Left ventricle myocardium superior (tissue), 1 donor: ENCODE results near the gene PHC2. TPM values are rescaled to one million over a fixed set of nuclear protein-coding genes. Genes with fewer than 3 reads are reported as not detected.

Experiments used
- ATAC-seq: fragments of 200-7000 bp; cut with Tn5 transposase; one replicate; pipeline ENCODE4 v1.9.1; 2020; ENCODE audit warnings: mild to moderate bottlenecking, moderate library complexity
- DNase-seq: peaks from one replicate; pipeline ENCODE4 v3.0.0-alpha.2; 2020
- intact Hi-C: fragments of 100-400 bp; cut with micrococcal nuclease; formaldehyde crosslinking; loops from one replicate; pipeline ENCODE4 v1.11.0; 2022
- total RNA-seq: library from RNA; stranded (reverse); fragmentation: NEBNext Ultra II Directional; extraction: Animal tissue kit (Norgen Biotek cat#: 25700); gene quantifications from one replicate; pipeline ENCODE4 v1.2.1, GENCODE V29; 2021
- donor health status: DM: no; HTN: yes; CAD: no; lungs with severe emphysema.

Gene PHC2
- total RNA-seq, 1 donor from 2014 or later = 118 TPM

DNA sequence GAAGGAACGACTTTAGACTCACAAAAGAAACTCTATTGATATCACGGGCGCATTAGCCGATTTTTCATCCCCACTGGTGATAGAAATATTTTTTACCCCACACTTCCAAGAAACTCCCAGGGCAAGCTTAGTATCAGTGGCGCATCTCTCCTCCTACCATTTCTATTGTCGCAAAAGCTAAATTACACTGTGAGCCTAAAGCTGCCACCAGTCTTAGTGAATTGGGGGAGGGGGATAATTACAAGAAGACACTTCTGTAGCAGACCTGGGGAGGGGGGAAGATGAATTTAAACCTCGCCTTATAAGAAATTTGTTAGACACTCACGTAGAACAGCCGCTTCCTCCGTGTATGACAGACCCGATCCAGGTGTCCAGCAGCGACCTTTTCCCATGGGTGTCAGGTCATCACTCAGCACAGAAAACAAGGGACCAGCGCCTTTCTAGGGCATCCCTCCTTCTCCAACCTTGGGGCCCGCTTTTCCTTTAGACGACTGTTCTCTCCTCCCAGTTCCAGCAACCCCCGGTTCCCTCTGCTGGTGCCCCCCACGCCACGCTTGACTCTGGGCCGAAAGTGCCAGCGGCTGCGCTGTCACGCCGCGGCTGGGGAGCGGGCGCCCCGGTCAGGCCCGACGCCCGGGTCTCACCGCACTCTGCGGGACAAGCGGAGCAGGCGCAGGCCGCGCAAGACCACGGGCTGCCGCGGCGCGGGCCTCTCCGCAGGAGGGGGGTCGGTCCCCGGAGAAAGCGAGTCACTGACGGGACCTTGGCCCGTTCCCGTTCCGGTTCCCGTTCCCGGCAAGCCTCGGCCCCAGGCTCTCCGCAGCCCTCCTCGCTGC is 821 bp downstream of the PHC2 start:
- peak; percentile 67 for DNase-seq
- intact Hi-C loops = no loop called here
- peak; percentile 34 for ATAC-seq

DNA sequence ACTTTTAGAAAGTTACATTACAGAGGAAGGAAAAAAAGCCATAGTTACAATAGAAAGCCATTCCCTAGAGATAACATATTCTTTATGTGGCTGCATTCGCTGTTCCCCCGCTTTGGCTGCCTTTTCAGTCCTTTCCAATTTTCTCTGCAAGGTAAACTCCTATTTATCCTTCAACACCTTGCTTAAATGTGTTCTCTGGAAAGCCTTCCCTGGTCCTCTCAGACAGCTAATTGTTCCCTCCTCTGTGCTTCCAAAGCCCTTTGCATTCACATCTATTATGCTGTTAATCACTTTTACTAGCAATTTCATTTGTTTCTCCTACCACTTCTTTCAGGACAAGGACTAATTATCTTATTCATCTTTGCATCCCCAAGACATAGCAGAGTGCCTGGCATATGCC is 1.6 kb downstream of the PHC2 start:
- intact Hi-C loops = no loop called here
- no peak for DNase-seq
- ATAC-seq = no peak

DNA sequence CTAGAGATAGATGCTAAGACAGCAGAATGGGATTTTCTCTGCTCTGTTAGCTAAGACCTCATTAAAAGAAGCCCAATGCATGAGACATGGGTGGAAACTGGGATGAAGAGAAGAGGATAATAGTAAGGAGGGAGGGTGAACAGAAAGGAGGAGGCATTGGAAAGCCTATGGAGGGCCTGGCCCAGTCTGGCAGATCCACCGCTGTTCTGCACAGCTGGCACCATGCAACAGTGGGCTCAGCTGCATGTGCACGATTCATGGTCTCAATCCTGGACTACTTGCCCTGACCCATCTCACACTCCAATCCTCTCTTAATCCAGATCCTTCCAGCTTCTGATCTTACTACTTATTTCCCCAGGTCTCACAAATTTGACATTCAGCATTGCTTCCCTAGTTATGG is 2.2 kb downstream of the PHC2 start:
- no peak for DNase-seq
- ATAC-seq = no peak
- intact Hi-C loops = no loop called here

DNA sequence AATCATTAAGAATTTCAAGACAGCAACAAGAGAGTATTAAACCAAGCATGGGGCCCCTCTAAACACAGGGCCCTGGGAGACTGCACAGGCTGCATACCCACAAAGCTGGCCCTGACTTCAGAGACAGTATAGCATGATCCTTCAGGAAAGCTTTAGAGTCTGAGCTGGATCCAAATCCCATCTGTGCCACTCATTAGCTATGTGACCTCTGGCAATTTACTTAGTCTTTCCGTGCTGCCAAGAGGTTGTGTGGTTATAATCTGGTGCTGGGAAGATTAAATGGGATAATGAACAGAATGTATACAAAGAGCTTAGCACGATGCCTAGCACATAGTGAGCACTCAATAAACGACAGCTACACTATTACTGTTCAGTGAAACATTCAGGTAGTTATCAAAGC is 4.0 kb downstream of the PHC2 start:
- intact Hi-C loops = no loop called here
- DNase-seq (no peak), ATAC-seq (no peak)

DNA sequence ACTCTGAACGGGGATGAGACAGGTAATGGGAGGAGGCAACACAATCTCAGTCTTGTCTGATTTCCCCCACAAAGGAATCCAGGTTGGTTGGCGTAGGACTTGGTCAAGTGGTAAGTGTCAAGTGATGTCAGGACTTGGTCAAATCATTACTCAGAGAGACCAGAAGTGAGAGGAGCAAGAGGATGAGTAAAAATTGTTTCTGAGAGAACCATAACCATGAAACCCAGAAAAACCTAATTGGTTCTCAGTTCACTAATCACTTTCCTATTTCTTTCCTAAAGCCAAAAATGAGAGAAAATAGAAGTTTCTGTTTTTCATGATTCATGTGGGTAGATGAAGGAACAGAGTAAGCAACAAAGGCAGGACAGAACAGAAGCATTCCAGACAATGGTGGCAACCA is 5.0 kb downstream of the PHC2 start:
- no peak for DNase-seq
- no peak for ATAC-seq
- intact Hi-C loops = no loop called here

DNA sequence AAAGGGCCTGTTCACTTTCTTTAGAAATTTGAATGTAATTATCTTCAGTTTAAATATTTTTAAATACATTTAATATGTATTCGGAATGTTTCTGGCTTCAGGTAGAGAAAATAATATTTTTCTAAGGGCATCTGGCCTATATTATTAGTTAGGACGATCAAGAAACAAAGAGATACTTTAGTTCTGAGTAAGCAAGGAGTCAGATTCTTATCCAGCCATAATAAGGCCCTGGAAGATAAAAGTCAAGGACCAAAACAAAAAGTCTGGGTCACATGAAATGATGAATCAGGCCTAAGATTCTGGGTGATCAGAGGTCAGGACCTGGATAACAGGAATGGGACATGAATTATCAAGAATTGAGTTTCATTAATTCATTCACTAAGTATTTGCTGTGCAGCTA is 6.3 kb downstream of the PHC2 start:
- intact Hi-C loops = no loop called here
- ATAC-seq (no peak), DNase-seq (no peak)

DNA sequence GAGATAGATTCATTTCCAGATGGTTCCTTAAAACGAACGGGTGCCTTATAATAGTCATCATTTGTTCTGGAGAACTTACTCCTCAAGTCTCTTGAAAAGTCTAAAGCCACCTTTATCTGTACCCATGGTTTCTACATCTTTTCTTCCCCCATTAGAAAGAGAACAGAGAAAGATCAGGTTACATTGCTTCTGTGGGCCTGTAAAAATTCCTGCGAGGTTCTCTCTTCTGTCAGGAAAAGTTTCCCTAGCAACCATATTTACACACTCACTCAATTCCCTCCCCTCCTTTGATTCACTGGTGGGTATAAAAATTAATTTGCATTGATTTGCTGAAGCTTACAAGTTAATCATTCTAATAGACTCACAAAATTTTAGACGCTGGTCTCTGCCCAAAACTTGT is 6.7 kb downstream of the PHC2 start:
- no peak for ATAC-seq
- intact Hi-C loops = no loop called here
- DNase-seq = no peak

DNA sequence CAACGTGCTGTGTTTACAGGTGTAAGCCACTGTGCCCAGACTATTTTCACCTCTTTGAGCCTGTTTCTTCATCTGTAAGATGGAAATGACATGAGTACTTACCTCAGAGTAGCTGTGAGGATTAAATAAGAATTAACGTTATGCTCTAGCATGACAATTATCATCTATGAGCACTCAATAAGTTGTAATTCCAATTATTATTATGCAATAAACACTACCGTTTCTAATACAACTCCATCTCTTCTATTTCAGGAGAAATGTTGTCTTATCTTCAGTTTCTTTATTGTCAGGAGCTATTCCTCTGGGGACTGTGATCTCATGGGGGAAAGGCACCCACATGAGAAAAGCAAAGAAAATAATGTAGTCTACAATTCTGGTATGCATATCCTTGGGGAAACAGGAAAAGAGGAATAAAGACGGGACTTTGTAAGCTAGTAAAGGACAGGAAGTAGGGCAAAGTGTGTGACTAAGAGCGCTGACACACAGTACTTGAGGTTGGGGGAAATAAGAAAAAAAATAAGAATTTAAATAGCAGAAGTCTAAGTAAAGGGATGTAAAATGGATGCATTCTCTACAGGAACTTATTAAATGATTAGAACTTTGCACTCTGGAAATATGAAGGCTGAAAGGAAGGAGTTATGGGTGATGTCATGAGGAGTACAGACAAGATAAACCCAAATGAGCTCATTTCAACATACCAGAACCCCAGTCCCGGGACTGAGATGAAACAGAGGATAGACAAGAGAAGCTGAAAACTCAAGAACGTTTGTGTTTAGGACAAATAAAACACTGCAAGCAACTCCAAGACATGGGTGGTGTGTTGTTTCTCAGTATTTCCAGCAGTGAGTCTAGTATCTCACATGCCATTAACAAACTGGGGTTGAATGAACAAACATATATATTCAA is 9.8 kb downstream of the PHC2 start:
- intact Hi-C loops = no loop called here
- DNase-seq (no peak), ATAC-seq (peak; percentile 31)

DNA sequence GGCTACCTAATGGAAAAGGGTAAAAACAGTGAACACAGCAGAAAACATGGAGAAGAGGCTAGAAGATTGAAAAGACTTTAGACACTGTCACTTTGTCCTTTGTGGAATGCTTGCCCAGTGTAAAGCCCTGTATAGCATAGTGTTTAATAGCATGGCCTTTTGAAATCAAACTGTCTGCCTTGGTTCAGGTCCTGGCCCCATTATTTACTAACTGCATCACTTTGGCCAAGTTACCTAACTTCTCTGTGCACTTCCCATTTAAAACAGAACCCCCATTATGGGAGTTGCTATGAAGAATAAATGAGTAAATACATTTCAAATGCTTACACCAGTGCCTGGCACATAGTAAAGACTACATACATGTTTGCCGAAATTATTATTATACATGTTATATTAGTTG is 12.1 kb downstream of the PHC2 start:
- DNase-seq = no peak
- ATAC-seq = no peak
- intact Hi-C loops = no loop called here

DNA sequence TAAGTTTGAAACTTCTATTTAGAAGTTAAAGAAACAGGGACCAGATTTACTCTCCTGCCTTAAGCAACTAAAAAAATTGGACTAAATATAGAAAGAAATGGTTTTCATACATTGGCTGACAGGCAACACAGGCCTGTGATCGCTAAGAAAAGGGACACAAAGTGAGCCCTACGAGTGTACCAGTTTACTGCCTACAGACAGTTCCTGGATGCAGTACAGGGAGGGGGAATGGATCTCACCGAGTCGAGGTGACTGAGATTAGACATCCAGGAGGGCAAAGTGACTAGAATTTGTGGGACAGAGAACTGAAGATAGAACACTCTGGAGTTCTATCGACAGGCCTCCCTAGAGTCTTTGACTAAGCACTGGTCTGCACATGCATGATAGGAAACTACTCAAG is 16.0 kb downstream of the PHC2 start:
- peak; percentile 77 for ATAC-seq

DNA sequence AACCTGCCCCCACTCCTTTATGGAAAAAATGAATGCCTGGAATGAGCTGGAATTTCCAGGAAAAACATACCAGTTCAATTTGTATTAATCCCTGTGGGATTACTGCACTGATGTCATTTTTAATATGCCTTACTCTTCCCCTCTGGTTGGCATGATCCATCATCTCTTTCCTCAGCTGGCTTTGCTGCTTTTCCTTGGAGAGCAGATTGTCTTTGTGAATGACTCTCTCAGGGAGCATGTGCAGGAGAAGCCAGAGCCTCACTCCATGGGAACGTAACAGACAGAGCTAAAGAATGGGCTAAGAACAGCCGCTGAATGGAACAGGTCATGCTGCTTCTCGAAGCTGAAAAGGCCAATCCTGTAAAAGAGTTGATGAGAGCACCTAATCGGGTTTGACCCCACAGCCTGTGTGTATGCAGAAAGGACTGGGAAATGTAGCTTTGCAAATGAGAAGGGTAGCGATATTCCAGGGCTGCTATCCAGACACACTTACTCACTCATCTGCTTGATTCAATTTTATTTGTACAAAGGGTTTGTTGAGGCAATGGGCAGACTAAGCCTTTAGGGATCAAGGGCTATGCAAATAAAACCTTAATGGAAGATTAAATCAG is 20.7 kb downstream of the PHC2 start:
- ATAC-seq = peak; percentile 72
- no peak for DNase-seq
- intact Hi-C loops = no loop called here

More for the DNA sequence above, 16.0 kb downstream of the PHC2 start:
- intact Hi-C loops = no loop called here
- DNase-seq = no peak

DNA sequence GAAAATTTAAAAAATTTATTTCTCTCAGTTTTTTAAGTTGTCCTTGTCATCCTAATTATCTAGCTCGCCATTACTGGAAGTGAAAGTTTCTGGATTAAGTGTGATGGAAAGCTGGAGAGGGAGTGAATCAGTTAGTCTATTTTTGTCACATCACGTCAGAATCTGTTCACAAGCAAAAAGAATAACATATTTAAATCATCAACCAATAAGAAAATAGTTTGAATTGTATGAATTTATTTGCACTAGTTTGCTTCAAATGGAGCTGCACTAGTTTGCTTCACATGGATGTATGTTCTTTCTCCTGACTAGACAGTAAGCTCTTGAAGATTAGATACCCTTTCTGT is 22.8 kb downstream of the PHC2 start:
- ATAC-seq (peak; percentile 45), DNase-seq (no peak)
- intact Hi-C loops = no loop called here

DNA sequence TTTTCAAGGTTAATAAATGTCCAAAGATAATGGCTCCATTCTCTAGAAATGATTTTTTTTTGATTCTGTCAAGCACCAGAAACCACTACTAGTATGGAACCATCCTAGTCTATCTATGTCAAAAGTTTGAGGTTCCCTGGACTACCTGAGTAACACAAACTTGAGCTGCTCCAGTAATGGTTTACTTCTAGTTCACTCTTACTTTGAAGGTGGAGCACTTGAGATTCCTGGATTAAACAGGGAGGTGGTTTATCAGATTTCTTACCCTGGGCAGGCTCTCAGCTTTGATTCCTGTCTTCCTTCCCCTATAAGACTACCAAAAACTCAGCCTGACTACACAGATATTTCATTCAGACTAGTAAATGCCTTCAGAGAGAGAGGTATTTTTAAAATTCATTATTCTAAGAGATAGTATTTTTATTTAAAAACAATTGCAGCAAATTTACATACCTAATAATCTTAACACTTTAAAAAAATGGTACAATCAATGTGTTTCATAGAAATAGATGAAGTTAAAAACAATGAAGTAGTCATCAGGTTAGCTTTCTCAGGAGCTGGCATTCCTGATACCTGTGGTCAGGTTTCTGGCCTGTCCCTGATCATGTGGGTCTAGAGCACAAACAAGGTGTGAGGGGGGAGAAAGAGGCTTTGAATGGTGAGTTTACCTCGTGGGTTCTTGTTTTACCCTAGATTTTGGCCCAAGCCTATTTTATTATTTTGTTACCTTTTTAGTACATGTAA is 23.4 kb downstream of the PHC2 start:
- intact Hi-C loops = no loop called here
- ATAC-seq = no peak
- DNase-seq = no peak

DNA sequence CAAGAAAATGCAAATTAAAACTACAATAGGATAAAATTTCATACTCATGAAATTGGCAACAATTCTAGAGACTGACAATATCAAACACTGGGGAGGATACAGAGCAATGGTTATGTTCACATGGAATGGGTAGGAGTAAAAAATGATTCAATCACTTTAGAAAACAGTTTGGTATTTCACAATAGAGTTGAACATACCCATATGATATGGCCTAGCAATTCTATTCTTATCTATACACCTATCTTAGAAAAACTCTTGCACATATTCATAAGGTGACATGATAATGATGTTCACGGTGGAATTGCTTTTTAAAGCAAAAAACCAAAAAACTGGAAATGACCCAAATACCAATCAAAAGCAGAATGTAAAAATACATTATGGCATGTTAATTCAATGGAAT is 28.7 kb downstream of the PHC2 start:
- ATAC-seq (no peak), DNase-seq (no peak)
- intact Hi-C loops = no loop called here

DNA sequence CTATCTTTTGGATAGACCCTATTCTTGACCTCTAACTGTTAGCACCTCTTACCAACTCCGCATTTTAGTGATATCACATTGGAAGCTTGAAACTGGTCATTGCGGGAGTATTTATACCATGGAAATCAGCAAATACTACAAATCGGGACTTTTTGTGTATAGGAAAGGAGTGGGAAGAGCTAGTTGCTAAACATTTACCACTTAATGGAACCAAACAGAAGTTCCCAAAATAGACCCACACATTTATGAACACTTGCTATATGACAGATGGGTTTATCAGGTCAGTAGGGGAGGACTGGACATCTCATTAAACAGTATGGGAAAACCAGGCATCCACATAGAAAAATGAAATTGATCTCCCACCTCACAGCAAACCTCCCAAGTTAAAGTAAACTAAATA is 29.4 kb downstream of the PHC2 start:
- intact Hi-C loops = no loop called here
- no peak for ATAC-seq

DNA sequence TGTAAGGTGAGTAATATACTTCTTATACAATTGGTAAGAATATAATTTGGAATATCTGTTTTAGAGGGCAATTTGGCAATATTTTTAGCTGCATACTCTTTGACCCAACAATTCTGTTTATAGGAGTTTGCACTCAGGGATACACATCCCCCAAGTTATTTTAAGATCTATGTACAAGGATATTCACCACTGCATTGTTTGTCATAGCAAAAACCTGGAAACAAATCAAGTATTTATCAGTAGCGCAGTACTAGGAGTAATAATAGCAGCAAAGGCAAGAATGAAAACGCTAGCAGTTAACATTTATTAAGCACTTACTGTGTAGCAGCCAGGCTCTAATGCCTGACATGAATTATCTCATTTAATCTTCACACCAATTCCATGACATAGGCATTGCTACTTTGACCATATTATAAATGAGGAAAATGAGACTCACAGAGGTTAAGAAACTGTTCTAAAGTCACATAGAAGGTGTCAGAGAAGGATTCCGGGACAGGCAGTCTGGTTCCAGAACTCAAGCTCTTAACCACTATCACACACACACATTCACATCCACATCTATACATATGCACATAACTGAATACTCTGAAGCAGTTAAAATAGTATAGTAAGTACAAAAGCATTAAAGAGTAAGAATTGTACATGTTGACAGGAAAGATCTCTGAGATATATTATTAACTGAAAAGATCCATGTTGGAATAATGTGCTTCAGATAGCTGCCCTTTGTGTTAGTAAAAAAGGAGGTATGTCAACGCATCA is 30.6 kb downstream of the PHC2 start:
- DNase-seq (no peak), ATAC-seq (peak; percentile 92)
- intact Hi-C loops = no loop called here

More for the DNA sequence above, 29.4 kb downstream of the PHC2 start:
- no peak for DNase-seq

DNA sequence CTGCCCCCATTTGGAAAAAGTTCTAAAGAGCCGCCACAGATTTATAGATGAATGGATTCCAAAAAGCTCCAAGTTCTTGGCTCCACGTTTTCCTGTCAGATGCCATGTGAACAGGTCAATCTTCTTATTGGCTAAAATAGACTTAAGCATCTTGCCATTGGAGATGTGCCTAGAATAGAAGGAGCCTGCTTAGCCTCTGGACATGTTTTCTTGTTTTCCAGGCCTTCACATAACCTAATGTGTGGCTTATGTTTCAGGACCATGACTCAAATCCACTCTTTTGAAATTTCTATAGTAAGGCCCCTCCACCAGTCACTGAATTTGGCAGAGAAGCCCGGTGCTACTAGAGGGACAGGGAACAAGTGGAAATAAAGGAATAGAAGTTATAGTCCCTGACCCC is 31.5 kb downstream of the PHC2 start:
- intact Hi-C loops = no loop called here
- ATAC-seq (peak; percentile 61), DNase-seq (no peak)

DNA sequence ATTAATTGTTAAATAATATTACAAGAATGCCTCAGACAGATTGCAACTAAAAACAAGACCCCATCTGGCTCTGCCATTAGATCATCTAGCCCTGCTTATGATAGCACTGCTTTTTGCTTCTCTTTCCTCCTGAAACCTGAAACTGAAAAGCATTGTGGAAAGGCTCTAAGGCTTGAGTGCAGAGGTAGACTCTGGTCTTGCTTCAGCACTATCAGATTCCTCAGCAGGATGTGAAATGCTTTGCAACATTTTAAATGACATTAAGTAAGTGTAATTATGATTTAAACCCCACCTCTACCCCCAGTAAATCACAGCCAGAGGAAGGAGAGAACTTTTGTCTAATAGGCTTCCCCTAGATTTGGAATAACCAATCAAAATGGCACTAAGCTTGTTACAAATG is 32.9 kb downstream of the PHC2 start:
- ATAC-seq (no peak), DNase-seq (no peak)
- intact Hi-C loops = no loop called here

DNA sequence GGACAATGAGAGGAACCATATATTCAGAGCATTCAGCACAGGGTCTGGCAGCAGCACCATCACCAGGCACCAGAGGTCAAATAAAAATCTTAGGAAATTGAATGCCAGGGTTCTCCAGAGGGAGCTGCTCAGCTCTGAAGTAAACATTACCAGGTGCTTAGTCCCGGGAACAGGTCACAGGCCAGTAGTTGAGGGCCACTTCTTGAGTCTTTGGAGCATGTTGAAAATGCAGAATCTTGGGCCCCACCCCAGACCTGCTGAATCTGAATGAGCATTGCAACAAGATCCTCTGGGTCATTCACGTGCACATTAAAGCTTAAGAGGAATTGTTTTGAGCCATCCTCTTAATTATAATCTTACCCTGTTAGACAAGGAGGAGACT is 33.8 kb downstream of the PHC2 start:
- intact Hi-C loops = no loop called here
- ATAC-seq (no peak), DNase-seq (no peak)
